GM18505 (cell line): ENCODE data around the gene CFAP57.

ENCODE experiments used
- ATAC-seq: cut with Tn5 transposase; IDR thresholded peaks from one replicate; pipeline ENCODE4 v1.9.1; 2021; ENCODE audit not compliant: unreplicated experiment
- POLR2A ChIP-seq: IDR thresholded peaks from 4 replicates; pipeline ENCODE4 v1.6.1; 2011; ENCODE audit warnings: borderline replicate concordance; ENCODE audit not compliant: insufficient read depth, insufficient read length; ENCODE audit errors: extremely low read depth

Gene CFAP57

DNA sequence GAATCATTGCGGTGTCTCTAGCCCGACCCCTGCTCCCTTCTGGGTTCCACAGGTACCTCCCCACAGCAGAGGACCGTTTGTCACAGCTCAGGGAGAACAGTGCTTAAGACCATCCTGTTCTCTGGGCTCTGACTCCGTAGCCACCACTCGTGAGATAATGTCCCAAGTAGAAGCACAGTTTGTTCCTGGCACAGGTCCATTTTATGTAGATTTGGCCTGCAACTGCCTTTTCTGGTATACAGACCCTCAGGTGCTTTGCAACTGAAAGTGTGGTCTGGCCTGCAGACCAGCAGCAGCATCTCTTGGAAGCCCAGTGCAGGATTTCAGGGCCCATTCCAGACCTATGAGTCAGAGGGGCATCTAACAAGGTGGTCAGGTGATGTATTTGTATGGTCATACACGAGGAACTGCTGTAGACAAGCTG lies 69.3 kb downstream of the CFAP57 start:
- no peak for TF ChIP-seq POLR2A
- ATAC-seq, result no peak

DNA sequence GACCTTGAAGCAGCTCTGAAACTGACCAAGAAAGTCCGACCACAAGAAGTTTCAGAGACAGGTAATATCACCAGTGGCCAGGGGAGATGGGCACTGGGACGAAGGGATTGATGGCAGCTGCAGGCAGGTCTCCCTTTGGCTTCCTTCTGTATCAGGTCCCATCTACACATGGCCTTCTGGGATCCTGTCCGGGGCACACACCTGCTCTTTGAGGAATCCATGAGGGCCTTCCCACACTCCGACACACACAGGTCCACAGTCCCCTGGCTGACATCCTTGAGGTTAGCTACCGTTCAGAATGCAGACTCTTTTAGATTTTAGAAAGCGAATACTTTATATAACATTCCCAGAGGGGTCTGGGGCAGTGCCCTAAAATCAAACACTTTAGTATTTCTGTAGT lies 71.2 kb downstream of the CFAP57 start:
- no peak for TF ChIP-seq POLR2A
- no peak for ATAC-seq

DNA sequence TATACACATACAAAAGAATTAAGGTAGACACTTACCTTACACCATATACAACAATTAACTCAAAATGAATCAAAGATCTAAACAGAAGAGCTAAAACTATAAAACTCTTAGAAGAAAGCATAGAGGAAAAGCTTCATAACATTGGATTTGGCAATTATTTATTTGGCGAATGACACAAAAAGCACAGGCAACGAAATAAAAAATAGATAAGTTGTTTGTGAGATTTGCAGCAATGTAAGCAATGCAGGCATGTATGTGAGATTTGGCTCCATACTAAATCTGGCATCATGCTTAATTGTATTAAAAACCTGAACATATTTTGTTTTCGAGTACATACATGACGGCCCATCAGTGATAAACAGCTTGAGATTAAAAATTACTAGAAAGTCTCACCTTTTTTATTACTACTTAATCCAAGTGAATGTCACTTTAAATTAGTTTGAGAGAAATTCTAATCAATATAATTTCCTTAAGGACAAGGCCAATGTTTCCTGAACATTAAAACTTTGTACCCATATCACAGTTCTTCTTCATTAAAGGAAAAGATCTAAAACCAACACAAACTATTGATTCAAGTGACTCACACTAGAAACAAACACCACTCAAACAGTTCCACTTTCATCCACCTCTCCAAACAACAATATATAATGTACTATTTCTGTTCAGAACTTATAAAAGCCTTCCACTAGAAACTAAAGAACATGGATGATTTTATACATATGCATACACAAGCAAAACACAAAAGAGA lies 74.5 kb downstream of the CFAP57 start:
- no peak for ATAC-seq
- no peak for TF ChIP-seq POLR2A

- ATAC-seq, result no peak
- no peak for TF ChIP-seq POLR2A
Measured at GRCh38 chr1:43247256-43247921, 75.3 kb downstream of the CFAP57 start.

DNA sequence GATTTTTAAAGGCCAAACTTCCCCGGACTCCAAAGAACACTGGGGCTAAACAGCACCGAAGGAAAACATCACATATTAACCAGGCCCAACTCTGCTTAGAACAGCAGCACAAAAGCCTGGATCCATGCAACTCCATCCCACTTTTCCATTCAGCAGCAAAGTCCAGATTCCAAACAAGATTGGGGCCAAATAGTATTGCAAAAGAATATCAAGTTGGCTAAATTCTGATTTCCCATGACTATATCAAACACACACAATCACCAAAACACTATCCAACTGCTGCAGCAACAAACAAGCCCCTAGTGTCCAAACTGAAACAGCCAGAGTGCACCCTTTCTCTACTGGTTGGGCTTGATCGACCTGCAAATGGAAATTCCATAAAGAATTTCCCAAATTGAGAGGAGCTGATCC lies 78.2 kb downstream of the CFAP57 start:
- no peak for ATAC-seq

GRCh38 chr1:43251024-43251423 lies 78.9 kb downstream of the CFAP57 start:
- no peak for TF ChIP-seq POLR2A
- ATAC-seq, result no peak

More for the DNA sequence above, 78.2 kb downstream of the CFAP57 start:
- no peak for TF ChIP-seq POLR2A

DNA sequence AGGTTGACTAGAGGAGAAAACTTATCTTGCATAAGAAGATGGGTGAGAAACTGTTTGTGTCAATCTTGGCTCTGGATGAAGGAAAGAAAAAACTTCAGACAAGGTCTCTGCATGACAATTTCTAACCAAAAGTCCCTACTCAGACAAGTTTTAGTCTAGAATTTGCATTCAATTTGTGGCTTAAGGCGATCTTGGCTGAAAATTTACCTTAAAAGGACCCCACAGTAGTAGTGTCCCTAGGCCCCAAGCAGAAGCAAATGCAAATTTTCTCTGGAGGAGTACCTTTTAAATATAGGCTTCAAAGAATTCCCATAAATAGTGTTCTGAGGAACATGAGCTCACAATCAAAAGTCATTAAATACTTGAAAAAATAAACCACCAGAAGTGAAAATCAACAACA lies 80.1 kb downstream of the CFAP57 start:
- ATAC-seq, result no peak
- no peak for TF ChIP-seq POLR2A

- no peak for ATAC-seq
- TF ChIP-seq POLR2A, result no peak
Measured at GRCh38 chr1:43253173-43253572, 81.0 kb downstream of the CFAP57 start.

DNA sequence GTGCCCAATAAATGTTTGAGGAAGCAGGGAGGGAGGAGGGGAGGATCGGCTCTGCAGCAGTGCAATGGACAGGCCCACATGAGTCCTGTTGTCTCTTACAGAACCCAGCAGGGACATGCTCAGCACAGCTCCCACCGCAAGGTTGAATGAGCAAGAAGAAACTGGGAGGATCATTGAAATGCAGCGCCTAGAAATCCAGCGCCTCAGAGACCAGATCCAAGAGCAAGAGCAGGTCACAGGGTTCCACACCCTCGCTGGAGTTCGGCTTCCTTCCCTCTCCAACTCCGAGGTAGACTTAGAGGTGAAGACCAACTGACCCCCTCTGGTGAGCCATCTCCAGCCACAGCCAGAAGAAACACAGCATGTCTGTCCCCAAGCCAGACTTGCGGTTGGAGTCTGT lies 81.7 kb downstream of the CFAP57 start:
- no peak for TF ChIP-seq POLR2A
- ATAC-seq, result no peak

GRCh38 chr1:43255438-43256210 lies 83.5 kb downstream of the CFAP57 start:
- no peak for TF ChIP-seq POLR2A
- ATAC-seq, result no peak

GRCh38 chr1:43256675-43257570 lies 84.8 kb downstream of the CFAP57 start:
- ATAC-seq, result no peak
- no peak for TF ChIP-seq POLR2A

- ATAC-seq, result no peak
- no peak for TF ChIP-seq POLR2A
Measured at GRCh38 chr1:43258370-43258769, 86.2 kb downstream of the CFAP57 start.

GRCh38 chr1:43265431-43265830 lies 93.3 kb downstream of the CFAP57 start:
- TF ChIP-seq POLR2A, result no peak
- no peak for ATAC-seq
